Panc1 (cell line): ENCODE measurements around the gene DGCR2. TPM values are rescaled to one million over a fixed set of nuclear protein-coding genes. Genes with fewer than 3 reads are reported as not detected.

Source experiments
- total RNA-seq: library from RNA; stranded (reverse); gene quantifications from one replicate; pipeline ENCODE4 v1.2.1, GENCODE V29; 2021; ENCODE audit not compliant: unreplicated experiment

Gene DGCR2
- total RNA-seq, 1 experiment from 2014 or later, result 35.1 TPM

Other genes with a start within 250 kb of the DGCR2 start
- gene DGCR6, start 216.1 kb downstream of the DGCR2 start, total RNA-seq, result 2.2 TPM
- gene PRODH, start 186.1 kb downstream of the DGCR2 start, total RNA-seq, result 1.4 TPM
- gene TSSK2, start 8.9 kb upstream of the DGCR2 start, total RNA-seq, result not detected
- 13.1 TPM for gene ESS2, start 22.2 kb upstream of the DGCR2 start, total RNA-seq
- gene GSC2, start 27.9 kb upstream of the DGCR2 start, total RNA-seq, result 0.23 TPM
- 162 TPM for gene SLC25A1, start 56.3 kb upstream of the DGCR2 start, total RNA-seq
- gene CLTCL1, start 169.3 kb upstream of the DGCR2 start, total RNA-seq, result 11.9 TPM